HG02852 (cell line): ENCODE measurements around the gene RABL2B.

Source experiments
- ATAC-seq: cut with Tn5 transposase; IDR thresholded peaks from one replicate; pipeline ENCODE4 v1.9.1; 2021; ENCODE audit warnings: mild to moderate bottlenecking, moderate library complexity; ENCODE audit not compliant: unreplicated experiment

Gene RABL2B

GRCh38 chr22:50723991-50724390 is 59.4 kb downstream of the RABL2B start:
- ATAC-seq = no peak

- ATAC-seq = no peak
These were observed 60.6 kb downstream of the RABL2B start for GRCh38 chr22:50722716-50723428.

GRCh38 chr22:50722048-50722701 is 61.3 kb downstream of the RABL2B start:
- no peak for ATAC-seq

DNA sequence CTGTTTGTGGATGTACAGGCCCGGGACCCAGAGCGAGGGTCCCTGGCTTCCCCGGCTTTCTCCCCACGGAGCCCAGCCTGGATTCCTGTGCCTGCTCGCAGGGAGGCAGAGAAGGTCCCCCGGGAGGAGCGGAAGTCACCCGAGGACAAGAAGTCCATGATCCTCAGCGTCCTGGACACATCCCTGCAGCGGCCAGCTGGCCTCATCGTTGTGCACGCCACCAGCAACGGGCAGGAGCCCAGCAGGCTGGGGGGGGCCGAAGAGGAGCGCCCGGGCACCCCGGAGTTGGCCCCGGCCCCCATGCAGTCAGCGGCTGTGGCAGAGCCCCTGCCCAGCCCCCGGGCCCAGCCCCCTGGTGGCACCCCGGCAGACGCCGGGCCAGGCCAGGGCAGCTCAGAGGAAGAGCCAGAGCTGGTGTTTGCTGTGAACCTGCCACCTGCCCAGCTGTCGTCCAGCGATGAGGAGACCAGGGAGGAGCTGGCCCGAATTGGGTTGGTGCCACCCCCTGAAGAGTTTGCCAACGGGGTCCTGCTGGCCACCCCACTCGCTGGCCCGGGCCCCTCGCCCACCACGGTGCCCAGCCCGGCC is 62.1 kb downstream of the RABL2B start:
- ATAC-seq = no peak

GRCh38 chr22:50720301-50721256 is 62.9 kb downstream of the RABL2B start:
- no peak for ATAC-seq

DNA sequence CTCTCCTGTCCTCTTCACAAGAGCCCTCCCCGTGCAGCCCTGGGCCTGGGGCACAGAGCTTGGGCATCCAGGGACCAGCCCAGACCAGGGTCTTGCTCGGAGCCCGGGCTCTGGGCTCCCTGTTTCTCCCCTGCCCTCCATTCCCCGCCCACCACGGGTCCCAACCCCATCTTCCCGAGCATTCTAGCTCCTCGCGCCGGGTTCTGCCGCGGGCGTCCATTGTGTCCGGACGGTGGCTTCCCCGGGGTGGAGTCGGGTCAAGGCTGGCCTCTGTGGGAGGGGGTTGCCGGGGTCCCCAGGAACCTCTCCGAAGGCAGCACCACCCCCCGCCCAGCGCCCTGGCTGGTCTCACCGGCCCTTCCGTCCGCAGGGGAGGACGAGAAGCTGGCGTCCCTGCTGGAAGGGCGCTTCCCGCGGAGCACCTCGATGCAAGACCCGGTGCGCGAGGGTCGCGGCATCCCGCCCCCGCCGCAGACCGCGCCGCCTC is 63.6 kb downstream of the RABL2B start:
- no peak for ATAC-seq

DNA sequence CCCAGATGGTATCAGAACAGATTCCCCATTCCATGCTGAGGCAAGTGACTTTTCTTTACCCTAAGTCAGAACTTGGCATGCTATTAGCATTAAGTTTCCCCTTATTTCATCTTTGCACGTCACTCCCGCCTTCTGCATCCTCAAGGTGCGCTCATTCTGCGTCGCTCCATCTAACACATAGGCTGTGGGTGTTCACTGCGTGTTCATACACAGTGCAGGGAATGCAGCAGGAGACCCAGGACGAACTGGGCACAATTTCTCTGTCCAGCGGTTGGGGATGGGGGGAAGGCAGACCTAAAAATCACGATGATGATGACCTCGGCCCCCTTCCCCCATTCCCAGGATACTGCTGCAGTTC is 65.1 kb downstream of the RABL2B start:
- ATAC-seq = no peak

DNA sequence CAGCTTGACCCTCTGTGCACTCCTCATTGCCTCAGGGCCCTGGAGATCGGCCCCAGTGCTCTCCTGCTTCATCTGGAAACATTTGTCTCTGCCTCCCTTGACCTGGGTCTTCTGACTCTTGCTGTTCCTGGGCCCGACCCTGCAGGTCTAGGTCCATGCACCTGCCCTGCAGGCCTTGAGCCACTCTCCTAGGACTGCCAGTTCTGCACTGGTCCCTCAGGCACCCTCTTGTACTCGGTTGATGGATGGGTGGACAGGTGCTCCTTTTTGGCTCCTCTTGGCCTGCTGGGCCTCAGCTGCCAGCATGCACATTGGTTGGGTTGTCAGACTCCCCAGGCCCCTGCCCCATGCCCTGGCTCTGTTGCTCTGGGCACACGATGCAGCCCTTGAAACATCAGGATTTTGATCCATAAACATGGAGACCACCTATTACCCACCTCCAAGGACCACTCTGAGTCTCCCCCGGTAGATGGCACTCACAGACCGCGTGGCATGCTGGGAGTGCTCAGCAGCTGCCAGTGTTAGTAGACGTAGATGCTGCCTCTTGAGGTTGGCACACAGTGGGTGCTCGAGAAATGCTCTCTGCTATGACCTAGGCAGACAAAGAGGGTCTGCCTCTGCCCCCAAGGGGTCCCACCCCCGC is 65.6 kb downstream of the RABL2B start:
- no peak for ATAC-seq
